Measurements from ENCODE around the gene PRSS57. TPM values are rescaled to one million over a fixed set of nuclear protein-coding genes. Genes with fewer than 3 reads are reported as not detected.
"Not testable (repeated sequence)": the region's sequence is repeated elsewhere in the genome, so short reads cannot be mapped to it uniquely, and the experiment has no call there.

PRSS57 gene
- total RNA-seq, 4 donors from 2014 or later = not detected

- H3K9me3 ChIP-seq = no peaks in the 10 kb centered on the region
- no peak overlapping the region for H3K4me3 ChIP-seq
- no peaks in the 10 kb centered on the region for H3K27me3 ChIP-seq
- H3K36me3 ChIP-seq = peaks cover 0 to 69% (median 0%) of the 10 kb centered on the region in 3 donors
- no peak for DNase-seq (ENCODE audit: low spot score in 2 of 2)
- 74 to 77% methylated on average over 24 of the region's 24 CpGs for WGBS, 2 donors
- no peak overlapping the region for H3K27ac ChIP-seq
- TF ChIP-seq POLR2A (IDR thresholded peaks at IDR 0.05) (no peak), CTCF (IDR thresholded peaks at IDR 0.05) (no peak), EP300 (IDR thresholded peaks at IDR 0.05) (no peak)
- H3K4me1 ChIP-seq = peaks cover 0 to 17% (median 0%) of the 10 kb centered on the region in 4 donors
Observed at GRCh38 chr19:732148-733069, 37.2 kb upstream of the PRSS57 start.

DNA sequence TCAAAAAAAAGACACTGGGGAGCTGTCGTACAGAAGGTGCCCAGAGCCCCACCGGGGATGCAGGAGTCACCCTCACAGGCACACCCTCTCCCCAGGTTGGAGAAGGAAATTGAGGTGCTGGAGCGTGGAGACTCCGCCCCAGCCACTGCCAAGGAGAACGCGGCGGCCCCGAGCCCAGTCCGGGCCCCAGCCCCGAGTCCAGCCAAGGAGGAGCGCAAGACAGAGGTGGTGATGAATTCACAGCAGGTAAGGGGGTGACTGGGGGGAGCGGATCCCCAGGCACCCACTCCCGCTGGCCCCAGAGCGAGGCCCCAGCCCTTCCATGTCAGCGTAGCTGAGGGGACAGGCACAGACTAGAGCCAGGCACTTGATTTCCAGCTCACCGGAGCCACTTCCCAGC is 35.7 kb upstream of the PRSS57 start:
- Histone ChIP-seq H3K9me3 (no peaks in the 10 kb centered on the region), H3K4me3 (no peak overlapping the region), H3K4me1 (peaks cover 0 to 22% (median 0%) of the 10 kb centered on the region in 4 donors), H3K36me3 (peaks cover 0 to 68% (median 0%) of the 10 kb centered on the region in 3 donors), H3K27ac (no peak overlapping the region), H3K27me3 (no peaks in the 10 kb centered on the region)
- WGBS, 2 donors = 94 to 96% methylated on average over 16 of the region's 16 CpGs
- DNase-seq (ENCODE audit: low spot score in 2 of 2) = no peak
- TF ChIP-seq EP300 (IDR thresholded peaks at IDR 0.05) (no peak), POLR2A (IDR thresholded peaks at IDR 0.05) (no peak), CTCF (IDR thresholded peaks at IDR 0.05) (no peak)

DNA sequence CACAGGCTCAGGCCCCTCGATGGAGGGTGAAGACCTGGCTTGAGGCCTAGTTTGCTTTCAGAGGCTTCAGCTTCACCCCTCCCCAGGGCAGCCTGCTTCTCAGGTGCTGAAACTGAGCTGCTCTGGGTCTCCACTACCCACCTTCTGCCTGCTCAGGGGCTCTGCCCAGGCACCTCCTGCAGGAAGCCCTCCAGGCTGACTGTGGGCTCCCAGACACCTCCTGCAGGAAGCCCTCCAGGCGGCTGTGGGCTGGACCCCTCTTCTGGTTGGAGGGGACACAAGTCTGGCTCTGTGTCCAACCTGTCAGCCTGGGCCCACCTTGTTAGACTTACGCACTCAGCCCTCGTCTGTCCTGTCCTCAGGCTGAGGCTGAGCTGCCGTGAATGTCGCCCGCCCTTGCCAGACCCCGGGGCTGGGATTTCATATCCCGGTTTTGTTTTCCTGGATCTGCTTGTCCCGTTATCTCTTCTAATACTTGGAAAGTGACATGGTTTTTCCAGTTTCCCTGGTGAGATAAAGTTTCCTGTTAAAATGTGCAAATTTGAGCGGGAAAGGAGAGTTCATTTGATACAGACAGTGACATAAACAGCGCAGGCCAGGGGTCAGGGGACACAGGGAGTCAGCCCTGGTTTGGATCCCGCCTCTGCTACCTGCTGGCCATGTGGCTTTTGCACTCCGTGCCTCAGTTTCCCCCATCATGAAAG is 34.9 kb upstream of the PRSS57 start:
- Histone ChIP-seq H3K4me1 (peaks cover 0 to 22% (median 0%) of the 10 kb centered on the region in 4 donors), H3K4me3 (no peak overlapping the region), H3K27ac (no peak overlapping the region), H3K9me3 (no peaks in the 10 kb centered on the region), H3K36me3 (peaks cover 0 to 70% (median 0%) of the 10 kb centered on the region in 3 donors), H3K27me3 (no peaks in the 10 kb centered on the region)
- 79 to 90% methylated on average over 14 of the region's 14 CpGs for WGBS, 2 donors
- TF ChIP-seq EP300 (IDR thresholded peaks at IDR 0.05) (no peak), CTCF (IDR thresholded peaks at IDR 0.05) (no peak), POLR2A (IDR thresholded peaks at IDR 0.05) (no peak)
- DNase-seq (ENCODE audit: low spot score in 2 of 2) = no peak

- not testable (repeated sequence) for H3K27ac ChIP-seq; H3K4me3 ChIP-seq; DNase-seq (ENCODE audit: low spot score in 2 of 2); H3K9me3 ChIP-seq; H3K27me3 ChIP-seq
- WGBS, 2 donors = 93 to 95% methylated on average over 15 of the region's 15 CpGs
- Histone ChIP-seq H3K4me1 (peaks cover 0 to 22% (median 0%) of the 10 kb centered on the region in 4 donors), H3K36me3 (peaks cover 0 to 70% (median 0%) of the 10 kb centered on the region in 3 donors)
Observed at GRCh38 chr19:729564-729963, 34.3 kb upstream of the PRSS57 start.

DNA sequence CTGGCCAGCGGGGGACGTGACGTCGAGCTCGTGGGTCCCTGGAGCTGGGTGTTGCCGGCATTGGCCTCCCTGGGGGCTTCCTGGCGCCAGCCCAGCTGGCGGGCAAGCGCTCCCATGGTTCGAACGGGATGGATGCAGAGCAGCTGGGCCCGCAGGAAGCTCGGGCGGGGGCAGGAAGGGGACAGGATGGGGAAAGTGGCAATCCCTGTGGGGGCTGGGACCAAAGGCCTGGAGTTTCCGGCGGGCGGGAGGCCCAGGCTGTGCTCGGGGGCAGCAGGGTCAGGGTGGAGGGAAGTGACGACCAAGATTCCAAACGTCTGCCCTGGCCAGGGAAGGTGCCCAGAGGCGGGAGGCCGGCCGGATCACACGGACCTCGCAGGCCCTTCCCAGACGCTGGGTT is 32.8 kb upstream of the PRSS57 start:
- H3K27ac ChIP-seq = peak overlapping the region; percentile 2 to 78 (median 56)
- no peak overlapping the region for H3K4me3 ChIP-seq
- 43 to 52% methylated on average over 26 of the region's 26 CpGs for WGBS, 2 donors
- no peaks in the 10 kb centered on the region for H3K9me3 ChIP-seq
- DNase-seq (ENCODE audit: low spot score in 2 of 2) = no peak
- H3K36me3 ChIP-seq = peaks cover 0 to 63% (median 0%) of the 10 kb centered on the region in 3 donors
- TF ChIP-seq CTCF (IDR thresholded peaks at IDR 0.05) (no peak), EP300 (IDR thresholded peaks at IDR 0.05) (peak in 1 of 2 donors; percentile 65), POLR2A (IDR thresholded peaks at IDR 0.05) (no peak)
- no peaks in the 10 kb centered on the region for H3K27me3 ChIP-seq
- H3K4me1 ChIP-seq = peaks cover 0 to 17% (median under 1%) of the 10 kb centered on the region in 4 donors

Measured in tibial nerve (tissue), 4 donors.